ENCODE results near the gene RAX2.

DNA sequence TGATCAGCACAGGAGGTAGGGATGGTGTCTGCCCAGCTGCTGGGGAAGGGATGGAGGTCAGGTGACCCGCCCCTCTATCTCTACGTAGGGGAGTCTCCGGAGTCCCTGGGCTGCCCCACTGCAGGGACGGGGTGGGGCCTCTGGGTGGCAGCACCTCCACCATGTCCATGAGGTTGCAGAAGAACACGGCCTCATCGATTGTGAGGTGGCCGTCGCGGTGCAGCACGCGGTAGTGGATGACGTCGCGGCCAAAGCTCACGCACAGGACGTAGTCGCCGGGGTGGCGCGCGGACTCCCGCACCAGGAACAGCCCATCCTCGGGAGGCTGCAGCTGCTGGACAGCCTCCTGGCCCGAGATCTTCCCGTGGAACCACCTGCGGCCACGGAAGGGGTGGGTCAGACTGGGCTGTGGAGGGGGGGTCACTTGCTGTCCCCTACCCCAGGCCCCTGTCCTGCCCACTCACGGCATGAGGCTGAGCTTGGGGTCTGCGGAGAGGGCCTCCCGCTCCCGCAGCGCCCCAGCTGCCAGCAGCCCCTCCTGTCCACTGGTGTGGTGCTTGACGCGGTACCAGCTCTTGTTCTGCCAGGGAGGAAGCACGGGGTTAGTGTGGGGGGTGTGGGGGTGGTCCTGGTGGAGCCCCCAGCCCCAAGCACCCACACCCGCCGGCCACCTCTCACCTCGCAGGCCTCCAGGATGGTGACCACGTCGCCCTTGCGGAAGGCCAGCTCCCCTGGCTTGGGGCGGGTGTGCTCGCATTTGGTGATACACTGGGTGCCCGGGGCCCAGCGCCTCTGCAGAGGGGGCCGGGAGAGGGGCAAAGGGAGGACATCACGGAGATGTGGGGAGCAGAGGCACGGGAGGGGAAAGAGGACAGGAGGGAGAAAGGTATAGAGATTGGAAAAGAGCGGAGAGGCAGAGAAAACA is 11.9 kb upstream of the RAX2 start:
- TF ChIP-seq CTCF (IDR thresholded peaks at IDR 0.05; ENCODE audit: poor library complexity) (peak; percentile 3), EZH2 (IDR thresholded peaks at IDR 0.05; ENCODE audit: borderline replicate concordance) (no peak), EZH2phosphoT487 (IDR thresholded peaks at IDR 0.05; ENCODE audit: low read depth, severe bottlenecking, unreplicated experiment) (no peak)

Data from hepatocyte (in vitro differentiated cells).